ENCODE measurements around the gene C1orf210. TPM values are rescaled to one million over a fixed set of nuclear protein-coding genes. Genes with fewer than 3 reads are reported as not detected.
A peak's percentile ranks its signal among the peaks of the same experiment; 100 is the strongest.

Gene C1orf210
- total and polyA plus RNA-seq, 2 of the 4 experiments (the other 2 are of a cell fraction): not detected

GRCh38 chr1:43311521-43311920 is 26.1 kb upstream of the C1orf210 start:
- no peak overlapping the region for H3K27ac ChIP-seq (ENCODE audit: insufficient read depth, low read length)
- H3K4me2 ChIP-seq (ENCODE audit: low read depth, low read length): no peak overlapping the region
- H2BK15ac ChIP-seq (ENCODE audit: low read depth, low read length): no peak overlapping the region
- H3K18ac ChIP-seq (ENCODE audit: low read depth, low read length): no peak overlapping the region
- H4K5ac ChIP-seq (ENCODE audit: low read depth, low read length): no peak overlapping the region
- no peak for ATAC-seq (ENCODE audit: low read depth)
- peaks cover 2% of the 10 kb centered on the region; the same call in 1 of the 2 replicates for H3K27me3 ChIP-seq (ENCODE audit: control insufficient read depth, insufficient read depth, low read length)
- 81% methylated on average over 7 of the region's 9 CpGs; no CpG with 5 or more reads in 1 of the 2 experiments for WGBS, 2 experiments (ENCODE audit: extremely low coverage in 2 of 2, insufficient read length in 1 of 2)
- H3K56ac ChIP-seq (ENCODE audit: extremely low read depth, insufficient read depth, low read length): no peak overlapping the region
- peak overlapping the region; percentile 24 for H2AFZ ChIP-seq (replicated peaks; ENCODE audit: low read length, poor library complexity)
- no peak for DNase-seq
- H2BK20ac ChIP-seq (ENCODE audit: low read depth, low read length): no peak overlapping the region
- POLR2A ChIA-PET (ENCODE audit: unreplicated experiment): no interaction called here
- no peak overlapping the region for H2BK120ac ChIP-seq (ENCODE audit: low read depth, low read length)
- CTCF ChIA-PET: no interaction called here
- no TSS peak for BruUV-seq (replicated peaks)
- no peaks in the 10 kb centered on the region for H3K4me1 ChIP-seq (ENCODE audit: control insufficient read depth, insufficient read depth, low read length)
- H2AK5ac ChIP-seq (ENCODE audit: low read depth, low read length): no peak overlapping the region
- no peak overlapping the region for H3K9ac ChIP-seq (ENCODE audit: low read depth, low read length)
- no peak overlapping the region for H3K23ac ChIP-seq (ENCODE audit: low read depth, low read length)
- H3K9me1 ChIP-seq (ENCODE audit: insufficient read depth, low read length): no peaks in the 10 kb centered on the region
- H3K79me1 ChIP-seq (ENCODE audit: low read depth in 1 of 2, low read length in 2 of 2): no peaks in the 10 kb centered on the region
- H4K91ac ChIP-seq (ENCODE audit: insufficient read depth, low read depth, low read length): no peak overlapping the region
- H3K4me3 ChIP-seq (ENCODE audit: insufficient read depth, low read depth, low read length): no peak overlapping the region
- no peaks in the 10 kb centered on the region for H3K9me3 ChIP-seq (ENCODE audit: control insufficient read depth, insufficient read depth, low read length)
- no peaks in the 10 kb centered on the region for H3K36me3 ChIP-seq (ENCODE audit: control insufficient read depth, insufficient read depth, low read length)
- no peak overlapping the region for H2BK5ac ChIP-seq (ENCODE audit: low read depth, low read length, poor library complexity, severe bottlenecking)
- intact Hi-C loops (cut with micrococcal nuclease): no loop called here
- in situ Hi-C loops (cut with MboI; ENCODE audit: low sequenced_read_pairs): no loop called here
- TF ChIP-seq CEBPB (IDR thresholded peaks at IDR 0.05; ENCODE audit: low read depth, low read length): no peak
- TF ChIP-seq POLR2A (IDR thresholded peaks at IDR 0.05; ENCODE audit: low read depth, low read length): no peak
- no peak for TF ChIP-seq RCOR1 (IDR thresholded peaks at IDR 0.05; ENCODE audit: insufficient replicate concordance, low read length)
- no peak for TF ChIP-seq RAD21 (IDR thresholded peaks at IDR 0.05; ENCODE audit: low read length)
- no peak for TF ChIP-seq CHD1 (IDR thresholded peaks at IDR 0.05; ENCODE audit: low read depth, low read length)
- TF ChIP-seq NFE2L2 (IDR thresholded peaks at IDR 0.05; ENCODE audit: low read depth, low read length): no peak
- no peak for TF ChIP-seq MXI1 (IDR thresholded peaks at IDR 0.05; ENCODE audit: borderline replicate concordance, low read depth, low read length)
- TF ChIP-seq RFX5 (IDR thresholded peaks at IDR 0.05; ENCODE audit: low read depth, low read length): no peak
- TF ChIP-seq SMC3 (IDR thresholded peaks at IDR 0.05; ENCODE audit: low read depth, low read length): no peak
- TF ChIP-seq FOS (IDR thresholded peaks at IDR 0.05; ENCODE audit: low read depth, low read length): no peak
- no peak for TF ChIP-seq MAZ (IDR thresholded peaks at IDR 0.05; ENCODE audit: borderline replicate concordance, low read depth, low read length)
- no peak for TF ChIP-seq MAFK (IDR thresholded peaks at IDR 0.05; ENCODE audit: low read depth, low read length)
- TF ChIP-seq CTCF (conservative IDR thresholded peaks at IDR 0.05; ENCODE audit: low read depth, low read length): no peak
- TF ChIP-seq BHLHE40 (IDR thresholded peaks at IDR 0.05; ENCODE audit: low read depth, low read length): no peak
- no peak for TF ChIP-seq ELK1 (IDR thresholded peaks at IDR 0.05; ENCODE audit: borderline replicate concordance, low read depth, low read length)
- TF ChIP-seq USF2 (IDR thresholded peaks at IDR 0.05; ENCODE audit: low read depth, low read length): no peak
- no peak overlapping the region for H3K4ac ChIP-seq (ENCODE audit: low read depth, low read length)
- no peak overlapping the region for H3K14ac ChIP-seq (replicated peaks; ENCODE audit: low read depth, low read length)
- no peak overlapping the region for H4K8ac ChIP-seq (ENCODE audit: low read depth in 2 of 2, low read length in 2 of 2)
- dilution Hi-C loops (cut with HindIII; ENCODE audit: low sequenced_read_pairs, unreplicated experiment): no loop called here
- no peak overlapping the region for H2AK9ac ChIP-seq (replicated peaks; ENCODE audit: low read depth, low read length, poor library complexity)
- no peaks in the 10 kb centered on the region; the same call in 1 of the 2 replicates for H4K20me1 ChIP-seq (ENCODE audit: insufficient read depth, low read length)
